Loucy (cell line): Measurements from ENCODE around the gene RPL29.

Experiments
- CTCF ChIP-seq: fragments of 200-600 bp; sonication (generic); conservative IDR thresholded peaks from 2 replicates; pipeline ENCODE4 v1.5.1; 2014; ENCODE audit warnings: mild to moderate bottlenecking, antibody characterized with exemption, low read length
- EZH2phosphoT487 ChIP-seq: fragments of 200-600 bp; IDR thresholded peaks from 2 replicates; pipeline ENCODE4 v1.6.1; 2018; ENCODE audit warnings: antibody characterized with exemption, mild to moderate bottlenecking, moderate library complexity, borderline replicate concordance

GRCh38 chr3:52040600-52040999 lies 44.9 kb upstream of the RPL29 start:
- no peak for TF ChIP-seq CTCF
- TF ChIP-seq EZH2phosphoT487: no peak
